Central memory CD4-positive, alpha-beta T cell (primary cell): ENCODE data around the gene NEAT1.
"Not testable (repeated sequence)": the region's sequence is repeated elsewhere in the genome, so short reads cannot be mapped to it uniquely, and the experiment has no call there.

Experiments
- DNase-seq: peaks from one replicate; pipeline ENCODE4 v3.0.0; 2022

The NEAT1 gene

DNA sequence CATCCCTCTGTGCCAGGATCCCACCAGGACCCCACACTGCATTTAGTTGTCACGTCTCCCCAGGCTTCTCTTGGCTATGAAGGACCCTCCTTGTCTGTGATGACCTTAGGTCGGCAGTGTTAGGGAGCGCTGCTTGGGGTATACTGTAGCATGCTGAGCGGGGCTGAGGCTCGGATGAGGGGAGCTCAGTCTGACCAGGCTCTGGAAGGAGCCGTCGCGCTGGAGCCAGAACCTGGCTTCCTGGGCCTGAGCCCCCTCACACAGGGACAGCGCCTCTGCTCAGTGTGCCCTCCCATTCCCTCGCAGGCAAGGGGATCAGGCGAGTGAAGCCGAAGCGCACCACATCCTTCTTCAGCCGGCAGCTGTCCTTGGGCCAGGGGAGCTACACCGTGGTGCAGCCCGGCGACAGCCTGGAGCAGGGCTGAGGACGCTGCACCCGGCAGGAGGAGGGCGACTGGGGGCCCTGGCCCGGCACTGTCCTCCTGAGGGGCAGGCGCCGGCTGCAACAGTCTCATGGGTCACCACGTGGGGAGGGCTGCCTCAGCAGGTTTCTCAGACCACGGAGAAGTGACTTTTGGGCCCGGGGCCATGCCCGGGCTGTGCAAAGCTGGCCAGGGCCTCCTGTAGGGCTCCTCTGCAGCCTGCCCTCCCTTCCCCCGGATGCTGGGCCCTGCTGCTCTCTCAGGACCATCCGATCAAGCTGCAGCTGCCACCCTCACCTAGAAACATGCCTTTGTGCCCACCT, 11.5 kb upstream of the NEAT1 start:
- DNase-seq = no peak

DNA sequence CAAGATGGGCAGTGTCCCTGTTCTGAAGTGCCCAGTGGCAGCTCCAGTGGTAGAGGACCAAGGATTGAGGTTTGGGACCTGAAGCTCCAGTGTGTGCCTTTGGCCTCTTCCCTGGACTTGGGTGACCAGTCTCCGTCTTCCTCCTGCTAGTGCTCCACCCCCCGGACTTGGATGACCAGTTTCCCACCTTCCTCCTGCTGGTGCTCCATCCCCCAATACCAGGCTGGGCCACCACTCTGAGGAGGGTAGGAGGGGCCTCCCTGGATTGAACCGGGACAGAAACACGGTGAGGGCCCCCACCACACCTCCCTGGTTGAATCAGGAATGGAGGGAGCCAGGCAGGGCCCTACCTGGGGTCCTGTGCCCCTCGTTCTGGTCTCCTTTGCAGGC, 10.9 kb upstream of the NEAT1 start:
- DNase-seq = no peak

DNA sequence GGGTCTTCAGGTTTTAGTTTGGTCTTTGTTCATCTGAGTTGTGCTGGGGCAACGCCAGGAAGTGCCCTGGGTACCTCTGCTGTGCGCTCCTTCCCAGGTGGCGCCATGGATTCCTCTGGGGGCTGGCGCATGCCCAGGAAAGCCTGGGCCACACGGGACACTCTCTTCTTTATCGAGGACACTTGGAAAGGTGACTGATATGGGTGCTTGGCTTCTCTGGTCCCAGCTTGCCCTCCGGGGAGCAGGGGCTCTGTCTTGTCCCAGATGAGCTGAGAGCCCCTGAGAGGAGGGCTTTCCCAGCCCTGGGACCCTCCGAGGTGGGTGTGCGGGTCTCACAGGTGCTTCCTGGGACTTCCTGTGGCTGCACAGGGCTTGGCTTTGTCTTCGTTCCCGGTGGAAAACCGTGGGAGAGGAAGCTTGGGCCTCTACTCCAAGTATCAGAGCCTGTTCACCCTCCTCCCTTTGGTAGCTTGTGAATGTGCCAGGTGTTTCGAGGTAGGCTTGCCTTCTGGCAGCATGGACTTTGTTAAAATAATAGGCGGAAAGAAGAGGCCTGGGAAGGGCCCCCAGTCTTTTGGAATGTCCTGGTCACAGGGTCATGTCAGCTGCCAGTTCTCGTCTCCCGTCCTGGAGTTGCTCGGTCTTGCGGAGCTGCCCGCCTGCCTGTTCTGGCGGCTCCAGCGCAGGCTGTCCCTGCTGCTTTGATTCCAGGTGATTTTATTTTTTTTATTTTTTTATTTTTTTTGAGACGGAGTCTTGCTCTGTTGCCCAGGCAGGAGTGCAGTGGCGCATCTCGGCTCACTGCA, 10.1 kb upstream of the NEAT1 start:
- no peak for DNase-seq

DNA sequence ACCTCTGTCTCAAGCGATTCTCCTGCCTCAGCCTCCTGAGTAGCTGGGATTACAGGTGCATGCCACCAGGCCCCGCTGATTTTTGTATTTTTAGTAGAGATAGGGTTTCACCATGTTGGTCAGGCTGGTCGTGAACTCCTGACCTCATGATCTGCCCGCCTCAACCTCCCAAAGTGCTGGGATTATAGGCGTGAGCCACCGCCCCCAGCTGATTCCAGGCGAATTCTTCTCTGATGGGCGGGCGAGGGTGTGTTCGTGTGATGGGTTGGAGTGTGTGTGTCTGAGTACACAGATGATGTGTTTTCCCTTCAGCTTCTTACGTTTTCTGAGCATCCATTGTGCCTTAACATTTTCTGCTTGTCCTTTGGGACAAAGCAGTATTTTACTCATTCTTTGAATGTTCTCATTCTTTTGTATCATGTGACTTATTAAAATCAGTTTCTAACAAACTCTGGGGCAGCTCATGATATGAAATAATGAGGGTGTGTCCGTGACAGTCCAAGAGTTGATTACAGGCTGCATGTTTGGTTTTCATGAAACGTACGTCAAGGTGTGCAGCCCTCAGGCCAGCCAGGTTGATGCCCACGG, 9.4 kb upstream of the NEAT1 start:
- DNase-seq = not testable (repeated sequence)

- DNase-seq = no peak
Measured at GRCh38 chr11:65414776-65415498, 7.7 kb upstream of the NEAT1 start.

DNA sequence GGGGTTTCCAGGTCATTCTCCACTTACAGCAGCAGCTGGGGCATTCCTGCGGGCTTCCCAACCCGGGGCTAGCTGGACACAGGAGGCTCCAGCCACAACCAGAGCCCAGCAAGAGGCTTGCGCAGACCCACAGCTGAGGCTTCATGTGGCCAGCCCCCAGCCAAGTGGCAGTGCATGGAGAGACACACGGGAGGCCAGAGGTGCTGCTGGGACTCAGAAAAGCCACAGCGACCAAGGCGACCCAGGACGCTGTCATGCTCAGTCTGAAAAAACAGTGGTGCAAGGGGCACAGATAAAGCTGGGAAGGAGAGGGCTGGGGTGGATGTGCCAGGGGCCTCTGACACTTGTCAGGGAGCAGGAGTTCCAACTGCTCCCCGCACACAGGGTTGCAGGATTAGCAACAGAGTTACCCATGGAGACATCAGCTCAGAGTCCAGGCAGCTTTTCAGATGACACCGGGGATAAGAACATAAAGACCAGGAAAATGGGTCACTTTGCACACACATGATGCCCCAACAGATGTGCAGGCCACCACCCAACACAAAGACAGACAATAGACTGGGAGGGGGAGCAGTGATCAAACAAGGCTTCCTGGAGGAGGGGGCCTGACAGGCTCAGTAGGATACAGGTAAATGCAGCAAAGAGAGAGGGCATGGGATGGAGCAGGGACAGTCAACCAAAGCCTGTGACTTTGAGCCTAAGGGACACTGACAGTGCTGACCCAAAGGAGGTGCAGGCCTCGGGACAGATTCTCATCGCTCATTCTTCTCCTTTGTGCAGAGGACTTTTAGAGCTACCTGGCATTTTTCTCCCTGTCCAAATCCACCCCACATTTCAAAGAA, 6.9 kb upstream of the NEAT1 start:
- DNase-seq = no peak

DNA sequence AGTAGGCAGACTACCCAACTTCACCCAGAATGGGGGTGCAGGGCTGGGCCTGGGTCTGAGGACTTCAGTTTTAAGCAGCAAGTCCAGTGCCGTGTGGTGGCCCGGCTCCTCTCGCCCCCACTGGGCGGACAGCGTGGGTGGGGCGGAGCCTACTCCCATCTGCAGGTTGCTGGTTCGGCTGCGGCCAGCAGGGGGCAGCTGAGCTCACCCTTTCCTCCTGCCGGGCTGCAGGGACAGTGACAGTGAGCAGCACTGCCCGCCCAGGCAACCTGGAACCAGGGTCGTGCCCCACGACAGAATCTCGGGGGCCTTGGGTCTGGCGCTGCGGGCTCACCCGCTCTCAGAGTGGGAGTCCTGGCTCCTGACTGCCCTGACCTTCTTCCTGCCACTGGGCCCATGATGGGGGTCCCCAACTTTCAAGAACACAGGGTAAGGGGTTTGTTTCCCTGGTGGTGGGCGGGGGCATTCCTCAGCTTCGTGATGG, 6.2 kb upstream of the NEAT1 start:
- peak; percentile 87 for DNase-seq

DNA sequence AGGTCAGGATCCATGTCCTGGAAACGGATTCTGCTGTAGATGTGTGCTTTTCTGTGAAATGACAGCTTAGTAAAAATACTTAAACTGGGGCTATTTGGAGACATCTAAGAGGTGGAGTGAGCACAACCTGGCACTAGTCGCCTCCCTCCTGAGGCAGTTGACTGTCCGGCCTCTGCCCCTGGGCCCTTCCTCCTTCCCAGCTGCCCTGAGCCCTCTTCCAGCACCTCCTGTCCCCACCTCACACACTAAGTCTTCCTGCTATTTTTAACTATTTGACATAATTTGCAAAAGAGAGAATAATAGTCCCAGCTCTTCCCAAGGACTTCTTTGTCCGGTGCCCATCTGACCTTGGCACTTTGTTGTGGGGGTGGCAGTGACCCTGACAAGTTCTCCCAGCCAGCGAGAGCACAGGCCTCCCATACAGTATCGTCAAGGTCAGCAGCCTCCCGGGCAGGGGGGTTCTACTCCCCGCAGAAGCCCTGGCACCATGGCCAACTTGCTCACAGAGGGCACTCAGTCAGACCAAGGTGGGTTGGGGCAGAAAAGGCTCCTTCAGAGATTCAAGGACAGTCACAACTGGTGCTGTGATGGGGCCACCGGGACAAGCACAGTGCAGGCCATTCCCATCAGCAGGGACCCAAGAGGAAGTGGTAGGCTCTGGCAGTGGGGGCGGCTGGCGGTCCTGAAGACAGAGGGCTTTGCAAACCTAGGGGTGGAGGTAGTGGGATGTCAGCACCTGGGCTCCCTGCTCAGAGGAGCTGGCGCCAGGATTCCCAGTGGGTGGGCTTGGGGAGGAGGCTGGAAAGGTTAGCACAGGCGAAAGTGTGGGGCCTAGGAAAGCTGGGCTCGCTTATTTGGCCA, 5.5 kb upstream of the NEAT1 start:
- peak; percentile 20 for DNase-seq

GRCh38 chr11:65417702-65418430, 4.7 kb upstream of the NEAT1 start:
- peak; percentile 39 for DNase-seq

- peak; percentile 12 for DNase-seq
Measured at GRCh38 chr11:65418431-65418680, 4.2 kb upstream of the NEAT1 start.

DNA sequence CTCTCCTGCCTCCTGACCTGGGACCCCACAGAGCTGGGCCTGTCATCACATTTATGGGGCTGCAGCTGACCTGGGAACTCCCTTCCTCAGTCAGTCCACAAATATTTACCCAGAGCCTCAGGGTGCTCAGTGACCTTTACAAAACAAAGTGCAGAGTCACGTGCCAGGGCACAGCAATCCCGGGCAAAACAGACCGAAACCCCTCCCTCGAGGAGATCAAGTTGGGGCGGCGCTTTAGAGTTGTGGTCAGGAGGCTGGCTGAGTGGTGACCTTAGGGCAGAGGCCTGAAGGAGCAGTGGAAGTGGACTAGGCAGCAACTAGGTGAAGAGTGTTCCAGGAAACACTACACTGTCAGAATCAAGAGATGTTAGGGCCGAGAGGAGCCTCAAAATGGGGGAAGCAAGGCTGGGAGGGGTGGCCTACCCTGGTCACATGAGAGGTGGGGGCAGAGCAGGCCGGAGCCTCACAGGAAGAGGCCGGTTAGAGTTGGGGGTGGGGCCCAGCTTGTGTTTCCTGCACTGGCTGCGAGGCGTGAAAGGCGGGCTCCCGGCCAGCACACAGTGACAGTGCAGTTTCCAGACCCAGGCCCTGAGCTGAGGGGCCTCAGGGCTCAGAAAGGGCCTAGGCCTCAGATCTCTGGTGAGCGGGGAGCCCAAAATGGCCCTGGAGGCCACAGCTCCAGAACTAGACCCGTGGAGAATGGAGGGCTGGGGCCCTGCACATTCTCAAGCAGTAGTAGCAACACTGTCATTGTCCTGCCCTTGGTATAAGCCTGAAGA, 3.7 kb upstream of the NEAT1 start:
- DNase-seq = peak; percentile 64

DNA sequence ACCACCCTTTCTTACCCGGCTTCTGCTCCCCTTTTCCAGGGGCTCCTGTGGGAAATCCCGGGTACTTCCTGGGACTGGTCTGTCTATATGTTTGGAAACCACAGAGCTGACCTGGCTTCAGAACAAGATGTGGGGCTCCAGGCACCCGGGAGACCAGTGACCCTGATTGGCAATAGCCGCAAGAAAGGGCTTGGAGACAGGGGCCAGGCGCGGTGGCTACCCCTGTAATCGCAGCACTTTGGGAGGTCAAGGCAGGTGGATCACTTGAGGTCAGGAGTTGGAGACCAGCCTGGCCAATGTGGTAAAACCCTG, 3.2 kb upstream of the NEAT1 start:
- no peak for DNase-seq

DNA sequence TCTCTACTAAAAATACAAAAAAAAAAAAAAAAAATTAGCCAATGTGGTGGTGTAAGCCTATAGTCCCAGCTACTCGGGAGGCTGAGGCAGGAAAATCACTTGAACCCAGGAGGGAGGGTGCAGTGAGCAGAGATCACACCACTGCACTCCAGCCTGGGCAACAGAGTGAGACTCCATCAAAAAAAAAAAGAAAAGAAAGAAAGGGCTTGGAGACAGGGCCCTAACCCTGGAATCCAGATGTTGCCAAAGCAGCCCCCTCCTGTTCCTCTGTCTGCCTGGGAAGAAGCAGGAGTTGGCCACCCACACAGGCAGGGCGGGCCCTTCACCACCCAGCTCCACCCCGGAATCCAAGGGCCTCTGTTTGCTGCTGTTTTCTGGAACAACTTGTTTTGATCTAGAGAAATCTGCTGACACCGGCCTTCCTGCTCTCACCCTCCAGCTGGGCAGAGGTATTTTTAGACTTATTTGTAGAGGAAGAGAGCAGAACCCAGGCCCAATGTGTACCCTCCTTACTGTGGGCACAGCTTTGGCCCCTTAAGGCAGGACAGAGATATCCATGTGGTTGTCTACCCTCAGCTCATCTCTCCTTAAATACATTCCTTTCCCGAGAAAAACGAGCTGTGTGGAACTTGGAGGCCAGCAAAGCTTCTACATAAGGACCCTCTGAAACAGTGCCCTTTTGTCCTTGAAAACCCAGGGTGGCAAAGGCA, 2.7 kb upstream of the NEAT1 start:
- peak; percentile 62 for DNase-seq

DNA sequence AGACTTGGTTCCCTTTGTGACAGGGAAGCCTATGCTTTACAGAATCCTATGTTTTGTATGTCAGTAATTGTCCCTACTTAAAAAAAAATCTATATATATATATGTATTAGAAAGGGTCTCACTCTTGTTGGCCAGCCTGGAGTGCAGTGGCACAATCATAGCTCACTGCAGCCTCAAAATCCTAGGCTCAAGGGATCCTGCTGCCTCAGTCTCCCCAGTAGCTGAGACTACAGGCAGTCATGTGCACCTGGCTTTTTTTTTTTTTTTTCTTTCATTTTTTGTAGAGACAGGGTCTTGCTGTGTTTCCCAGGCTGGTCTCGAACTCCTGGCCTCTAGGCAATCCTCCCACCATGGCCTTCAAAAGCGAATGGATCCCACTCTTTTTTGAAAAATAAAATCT, 2.1 kb upstream of the NEAT1 start:
- no peak for DNase-seq

DNA sequence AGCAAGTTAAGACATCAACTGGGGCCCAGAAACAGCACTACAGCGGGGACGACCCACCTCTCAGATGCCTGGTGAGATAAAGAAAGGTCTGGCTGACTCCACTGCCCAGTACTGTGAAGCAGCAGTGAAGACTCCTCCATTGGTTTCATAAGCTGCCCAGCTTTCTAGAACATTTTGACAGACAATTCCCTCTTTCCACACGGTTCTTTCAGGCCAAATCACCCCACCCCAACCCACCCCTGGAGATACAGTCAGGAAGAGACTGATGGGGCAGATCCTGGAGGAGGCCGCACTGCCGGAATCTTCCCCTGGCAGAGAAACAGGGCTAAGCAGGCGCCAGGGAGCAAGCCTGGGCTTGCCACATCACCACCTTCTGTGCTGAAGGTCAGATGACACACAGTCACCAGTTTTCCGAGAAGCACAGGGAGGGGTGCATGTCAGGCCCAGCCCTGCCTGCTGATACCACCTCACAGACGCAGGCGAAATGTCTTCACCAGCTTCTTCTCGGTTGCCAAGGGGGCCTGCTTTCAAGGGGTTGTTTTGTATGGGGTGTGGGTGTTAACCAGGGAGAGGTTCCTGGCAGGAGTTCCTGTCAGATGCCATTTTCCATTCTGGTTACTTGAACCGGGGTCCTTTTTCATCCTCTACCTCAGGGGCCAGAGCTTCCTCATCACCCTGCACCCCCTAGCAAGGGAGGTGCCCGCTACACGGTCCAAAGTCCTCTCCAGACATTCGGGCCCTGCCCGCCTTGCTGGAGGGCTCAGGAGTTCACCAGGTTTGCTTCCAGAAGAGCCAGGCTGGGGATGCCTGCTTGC, 1.4 kb upstream of the NEAT1 start:
- DNase-seq = peak; percentile 88

DNA sequence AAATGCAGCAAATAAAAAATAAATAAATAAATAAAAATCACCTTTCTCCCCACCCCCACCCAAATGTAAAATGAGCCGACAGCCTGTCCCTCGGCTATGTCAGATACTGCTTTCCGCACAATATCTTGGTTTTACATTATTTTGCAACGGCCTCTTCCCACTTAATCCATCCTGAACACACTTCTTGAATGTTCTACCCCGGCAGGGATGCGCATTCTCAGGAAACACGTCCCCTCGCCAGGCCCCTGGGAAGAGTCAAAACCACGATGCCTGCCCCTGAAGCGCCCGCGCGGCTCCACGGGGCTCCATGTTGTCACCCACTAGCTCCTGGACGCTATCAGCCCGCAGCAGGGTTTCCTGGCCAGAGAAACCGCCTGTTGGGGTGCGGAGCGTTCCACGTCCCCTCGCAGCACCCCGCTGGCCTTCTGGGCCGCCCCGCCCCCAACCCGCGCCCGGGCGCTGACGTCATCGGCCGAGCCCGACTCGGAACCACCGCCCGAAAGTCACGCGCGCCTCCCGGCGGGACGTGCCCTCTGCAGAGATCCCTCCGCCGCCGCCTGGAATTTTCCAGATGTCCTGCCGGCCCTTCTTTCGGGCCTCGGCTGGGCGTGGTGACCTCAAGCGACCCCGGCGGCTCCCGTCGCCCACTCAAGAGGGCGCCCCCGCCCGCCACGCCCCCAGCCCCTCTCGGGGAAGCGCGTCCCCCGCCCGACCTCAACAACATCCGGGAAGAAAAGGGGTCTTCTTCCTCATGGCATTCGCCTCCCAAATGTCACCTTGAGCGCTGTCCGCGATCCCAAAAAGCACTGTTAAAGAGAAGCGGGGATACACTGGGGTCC, 585 bp upstream of the NEAT1 start:
- DNase-seq = peak; percentile 77

DNA sequence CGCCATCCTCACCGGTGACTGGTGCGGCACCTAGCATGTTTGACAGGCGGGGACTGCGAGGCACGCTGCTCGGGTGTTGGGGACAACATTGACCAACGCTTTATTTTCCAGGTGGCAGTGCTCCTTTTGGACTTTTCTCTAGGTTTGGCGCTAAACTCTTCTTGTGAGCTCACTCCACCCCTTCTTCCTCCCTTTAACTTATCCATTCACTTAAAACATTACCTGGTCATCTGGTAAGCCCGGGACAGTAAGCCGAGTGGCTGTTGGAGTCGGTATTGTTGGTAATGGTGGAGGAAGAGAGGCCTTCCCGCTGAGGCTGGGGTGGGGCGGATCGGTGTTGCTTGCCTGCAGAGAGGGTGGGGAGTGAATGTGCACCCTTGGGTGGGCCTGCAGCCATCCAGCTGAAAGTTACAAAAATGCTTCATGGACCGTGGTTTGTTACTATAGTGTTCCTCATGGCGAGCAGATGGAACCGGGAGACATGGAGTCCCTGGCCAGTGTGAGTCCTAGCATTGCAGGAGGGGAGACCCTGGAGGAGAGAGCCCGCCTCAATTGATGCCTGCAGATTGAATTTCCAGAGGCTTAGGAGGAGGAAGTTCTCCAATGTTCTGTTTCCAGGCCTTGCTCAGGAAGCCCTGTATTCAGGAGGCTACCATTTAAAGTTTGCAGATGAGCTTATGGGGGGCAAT, 1.1 kb downstream of the NEAT1 start:
- peak; percentile 9 for DNase-seq
